ENCODE data around the gene KIRREL3.

The KIRREL3 gene

GRCh38 chr11:126925321-126926093 is 75.1 kb downstream of the KIRREL3 start:
- DNase-seq (ENCODE audit: low read depth, low spot score) = no peak
- POLR2A ChIA-PET = no interaction called here
- TF ChIP-seq CTCF (IDR thresholded peaks at IDR 0.05; ENCODE audit: insufficient read depth, low read length, missing control alignments) = no peak
- CTCF ChIA-PET = no interaction called here
- H3K4me3 ChIP-seq (ENCODE audit: low read depth, low read length) = no peak overlapping the region

- ChIA-PET POLR2A (no interaction called here), CTCF (interaction anchor here (1.0 kb wide), 1 partner anchor 207 kb away, joined by 3 read pairs; no protein-coding TSS in a partner anchor)
- TF ChIP-seq CTCF (IDR thresholded peaks at IDR 0.05; ENCODE audit: insufficient read depth, low read length, missing control alignments) = no peak
- DNase-seq (ENCODE audit: low read depth, low spot score) = no peak
- no peak overlapping the region for H3K4me3 ChIP-seq (ENCODE audit: low read depth, low read length)
These were observed 76.1 kb downstream of the KIRREL3 start for GRCh38 chr11:126924376-126925040.

GRCh38 chr11:126920833-126921232 is 79.7 kb downstream of the KIRREL3 start:
- ChIA-PET CTCF (no interaction called here), POLR2A (no interaction called here)
- TF ChIP-seq CTCF (IDR thresholded peaks at IDR 0.05; ENCODE audit: insufficient read depth, low read length, missing control alignments) = no peak
- no peak overlapping the region for H3K4me3 ChIP-seq (ENCODE audit: low read depth, low read length)
- DNase-seq (ENCODE audit: low read depth, low spot score) = no peak

- ChIA-PET POLR2A (no interaction called here), CTCF (interaction anchor here (0.8 to 1.8 kb wide), 3 partner anchors 9 to 312 kb away, joined by 3 to 6 read pairs (median 4); no protein-coding TSS in a partner anchor)
- TF ChIP-seq CTCF (IDR thresholded peaks at IDR 0.05; ENCODE audit: insufficient read depth, low read length, missing control alignments) = no peak
- no peak for DNase-seq (ENCODE audit: low read depth, low spot score)
- no peak overlapping the region for H3K4me3 ChIP-seq (ENCODE audit: low read depth, low read length)
These were observed 81.3 kb downstream of the KIRREL3 start for GRCh38 chr11:126919147-126919823.

- ChIA-PET CTCF (interaction anchor here (1.1 to 1.8 kb wide), 3 partner anchors 8 to 72 kb away, joined by 4 to 6 read pairs (median 4); no protein-coding TSS in a partner anchor), POLR2A (interaction anchor here (0.5 to 0.8 kb wide), 2 partner anchors 31 to 78 kb away, joined by 3 read pairs; no protein-coding TSS in a partner anchor)
These were observed 82.0 kb downstream of the KIRREL3 start for GRCh38 chr11:126918556-126918955.

More at GRCh38 chr11:126918556-126918955, 82.0 kb downstream of the KIRREL3 start:
- no peak for TF ChIP-seq CTCF (IDR thresholded peaks at IDR 0.05; ENCODE audit: insufficient read depth, low read length, missing control alignments)
- no peak for DNase-seq (ENCODE audit: low read depth, low spot score)
- H3K4me3 ChIP-seq (ENCODE audit: low read depth, low read length) = no peak overlapping the region
